Right forelimb (tissue), 1 donor: Measurements from ENCODE around the gene NYNRIN.
"Not testable (repeated sequence)": the region's sequence is repeated elsewhere in the genome, so short reads cannot be mapped to it uniquely, and the experiment has no call there.

Experiments
- DNase-seq: peaks from one replicate; pipeline ENCODE4 v3.0.0-alpha.2; 2018

Gene NYNRIN

GRCh38 chr14:24434676-24435075 lies 35.9 kb downstream of the NYNRIN start:
- no peak for DNase-seq

DNA sequence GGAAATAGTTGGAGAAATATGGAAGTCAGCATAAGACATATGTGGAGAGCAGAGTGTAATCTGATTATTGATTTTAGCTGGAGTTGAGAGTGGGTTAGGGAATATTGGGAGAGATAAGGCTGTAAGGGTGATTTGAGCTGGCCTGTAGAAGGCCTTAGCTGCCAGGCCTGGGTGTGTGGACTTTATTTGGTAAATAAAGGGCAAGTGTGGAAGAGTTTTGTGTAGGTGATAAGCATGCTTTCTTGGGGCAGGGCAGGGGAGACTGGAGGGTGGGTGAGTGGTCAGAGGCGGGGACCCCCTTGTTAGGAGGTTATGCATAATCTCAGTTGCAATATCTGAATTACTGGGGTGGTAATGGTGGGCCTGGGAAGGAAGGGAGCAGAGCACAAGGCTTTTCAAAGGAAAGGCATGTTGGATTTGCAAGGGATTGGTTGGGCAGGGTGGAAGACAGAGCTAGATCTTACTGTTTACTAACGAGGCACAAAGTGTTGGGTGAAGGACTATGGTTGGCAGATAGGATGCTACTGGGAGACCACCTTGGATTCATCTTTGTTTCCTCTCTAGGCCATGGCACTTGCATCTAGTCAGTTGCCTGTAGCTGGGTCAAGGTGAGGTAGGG lies 36.5 kb downstream of the NYNRIN start:
- DNase-seq: no peak

DNA sequence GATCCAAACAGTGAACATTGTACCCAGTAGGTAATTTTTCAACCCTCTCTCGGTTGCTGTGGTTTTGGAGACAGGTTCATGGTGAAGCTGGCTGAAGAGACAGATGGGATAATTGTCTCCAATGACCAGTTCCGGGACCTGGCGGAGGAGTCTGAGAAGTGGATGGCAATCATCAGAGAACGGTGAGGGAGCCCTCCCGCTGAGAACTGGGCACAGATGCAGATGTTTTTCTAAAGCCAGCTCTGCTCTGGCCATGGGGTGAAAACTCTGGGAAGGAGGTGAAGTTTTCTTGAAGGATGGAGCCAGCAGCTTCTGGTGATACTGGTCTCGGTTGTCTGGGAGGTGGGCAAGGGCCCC lies 37.2 kb downstream of the NYNRIN start:
- no peak for DNase-seq

- no peak for DNase-seq
Measured at GRCh38 chr14:24436355-24437019, 37.7 kb downstream of the NYNRIN start.

- no peak for DNase-seq
Measured at GRCh38 chr14:24437020-24437735, 38.4 kb downstream of the NYNRIN start.

GRCh38 chr14:24437736-24438067 lies 38.9 kb downstream of the NYNRIN start:
- no peak for DNase-seq

- no peak for DNase-seq
Measured at GRCh38 chr14:24438223-24439097, 39.7 kb downstream of the NYNRIN start.

- DNase-seq: no peak
Measured at GRCh38 chr14:24439257-24439656, 40.5 kb downstream of the NYNRIN start.

- DNase-seq: no peak
Measured at GRCh38 chr14:24439830-24440605, 41.2 kb downstream of the NYNRIN start.

DNA sequence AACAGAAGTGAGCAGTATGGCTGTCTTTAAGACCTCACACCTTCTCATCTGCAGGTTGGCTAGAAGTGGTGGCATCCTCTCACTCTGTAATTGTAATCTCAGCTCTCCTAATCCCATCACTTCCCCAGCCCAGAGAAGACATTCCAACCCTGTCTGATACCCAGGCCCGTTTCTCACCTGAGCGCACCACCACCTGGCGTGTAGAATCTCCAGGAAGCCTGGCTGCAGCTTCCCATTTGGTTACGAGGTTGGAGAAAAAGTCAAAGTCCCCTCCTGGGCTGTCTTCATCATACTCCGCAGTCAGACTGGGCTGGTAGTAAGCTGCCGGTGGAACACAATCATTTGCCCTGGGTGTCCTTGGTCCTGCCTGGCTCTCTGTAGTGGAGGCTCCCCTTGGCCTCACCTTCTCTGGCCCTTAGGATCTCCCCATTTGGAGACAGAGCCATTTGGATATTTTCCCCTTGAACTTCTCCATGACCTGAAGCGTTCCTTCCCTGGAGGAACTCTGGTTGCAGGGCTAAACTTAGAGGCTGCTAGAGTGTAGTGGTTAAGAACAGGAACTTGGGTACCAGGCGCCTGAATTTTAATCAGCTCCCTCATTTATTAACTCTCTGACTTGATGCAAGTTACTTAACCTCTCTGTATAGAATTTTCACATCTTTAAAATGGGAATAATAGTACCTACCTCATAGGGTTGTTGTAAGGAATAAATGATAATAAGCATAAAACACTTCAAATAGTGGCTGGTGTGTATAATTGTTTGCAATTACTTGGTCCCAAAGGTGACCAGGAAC lies 42.0 kb downstream of the NYNRIN start:
- no peak for DNase-seq

DNA sequence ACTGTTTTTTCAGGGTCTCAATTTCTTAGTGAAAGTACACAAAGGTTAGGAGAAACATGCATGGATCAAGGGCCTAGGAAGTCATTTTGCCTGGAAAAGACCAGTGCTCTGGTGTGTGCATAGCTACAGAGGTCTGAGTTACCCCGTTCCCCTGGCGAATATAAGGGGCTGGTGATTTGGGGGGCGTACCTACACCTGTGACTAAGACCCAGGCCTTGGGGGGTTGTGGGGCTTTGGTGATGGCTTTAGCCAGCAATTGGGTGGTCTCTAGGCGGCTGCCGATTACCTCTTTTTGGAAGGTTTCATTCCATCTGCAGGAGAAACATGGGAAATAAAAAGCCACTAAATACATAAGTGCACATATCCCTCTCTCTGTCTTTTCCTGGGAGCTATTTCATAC lies 42.7 kb downstream of the NYNRIN start:
- no peak for DNase-seq

GRCh38 chr14:24441904-24442239 lies 43.1 kb downstream of the NYNRIN start:
- no peak for DNase-seq

- peak; percentile 96 for DNase-seq
Measured at GRCh38 chr14:24442240-24443052, 43.6 kb downstream of the NYNRIN start, which contains the start of gene SDR39U1. SDR39U1 (minus strand) TSS chr14:24442776; CDS start chr14:24442769, 7 bp downstream.

GRCh38 chr14:24443053-24443665 lies 44.4 kb downstream of the NYNRIN start:
- no peak for DNase-seq

- DNase-seq: not testable (repeated sequence)
Measured at GRCh38 chr14:24450828-24451227, 52.0 kb downstream of the NYNRIN start.

DNA sequence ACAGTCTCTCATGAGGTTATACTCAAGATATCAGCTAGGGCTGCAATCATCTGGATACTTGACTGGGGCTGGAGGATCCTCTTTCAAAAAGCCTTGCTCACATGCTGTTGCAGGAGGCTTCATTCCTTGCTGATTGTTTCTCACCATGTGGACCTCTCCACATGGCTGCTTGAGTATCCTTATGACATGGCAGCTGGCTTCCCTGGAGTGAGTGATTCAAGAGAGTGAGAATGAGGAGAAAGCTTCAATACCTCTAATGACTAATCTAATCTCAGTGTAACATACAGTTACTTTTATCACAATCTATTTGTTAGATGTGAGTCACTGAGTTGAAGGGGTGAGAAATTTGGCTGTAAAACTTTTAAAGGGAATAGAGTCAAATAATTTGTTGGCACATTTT lies 58.2 kb downstream of the NYNRIN start:
- no peak for DNase-seq

GRCh38 chr14:24458736-24459135 lies 59.9 kb downstream of the NYNRIN start:
- no peak for DNase-seq

DNA sequence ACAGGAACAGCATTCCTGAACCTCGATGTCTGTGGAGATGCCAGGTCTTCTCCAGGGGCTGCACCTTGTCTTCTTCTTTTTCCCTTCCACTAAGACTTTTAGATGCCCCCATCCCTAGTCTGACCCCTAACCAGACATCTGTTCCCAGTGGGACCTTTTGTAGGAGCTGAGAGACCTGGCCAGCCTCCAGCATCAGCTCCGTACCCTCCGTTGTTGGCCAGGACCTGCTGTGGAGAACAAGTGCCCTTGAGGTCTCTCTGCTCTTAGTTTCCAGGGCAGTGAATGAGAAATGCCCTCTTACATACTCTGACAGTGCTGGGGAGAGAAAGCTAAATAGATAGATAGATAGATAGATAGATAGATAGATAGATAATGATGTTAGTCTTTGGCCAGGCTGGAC lies 60.5 kb downstream of the NYNRIN start:
- DNase-seq: no peak

DNA sequence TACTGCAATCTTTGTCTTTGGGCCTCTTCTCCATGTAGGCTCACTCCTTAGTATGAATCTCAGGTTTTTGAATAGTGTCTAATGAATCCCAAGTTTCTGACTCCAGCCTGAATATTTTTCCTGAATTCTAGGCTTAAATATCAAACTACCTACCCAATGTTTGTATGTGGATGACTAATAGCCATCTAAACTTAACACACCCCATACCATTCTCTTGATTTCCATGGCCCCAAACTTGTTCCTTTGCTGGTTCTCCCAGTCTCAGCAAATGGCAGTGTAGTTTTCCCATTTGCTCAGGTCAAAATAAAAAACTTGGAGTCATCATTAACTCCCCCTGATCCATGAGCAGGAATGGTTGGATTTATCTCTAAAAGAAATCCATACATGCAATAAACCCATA lies 62.5 kb downstream of the NYNRIN start:
- DNase-seq: no peak
